HepG2 (cell line): ENCODE data around the gene LINGO3. TPM values are rescaled to one million over a fixed set of nuclear protein-coding genes. Genes with fewer than 3 reads are reported as not detected.
A peak's percentile ranks its signal among the peaks of the same experiment; 100 is the strongest.

Source experiments
- FOXA3 ChIP-seq: IDR thresholded peaks from 2 replicates; pipeline ENCODE4 v1.6.1; 2016; ENCODE audit warnings: missing genetic modification reagents, missing compliant biosample characterization
- KDM5B ChIP-seq: sonication (generic); formaldehyde crosslinking; IDR thresholded peaks from 2 replicates; pipeline ENCODE4 v1.4.0; 2020; ENCODE audit warnings: missing genetic modification reagents, mild to moderate bottlenecking, borderline replicate concordance
- LCORL ChIP-seq, 2 experiments: fragments of 450-650 bp in 1 of 2; sonication (generic) in 1 of 2; formaldehyde crosslinking in 1 of 2; IDR thresholded peaks; 2 replicates each; pipeline versions ENCODE4 v1.5.0 to v1.6.1; 2017 to 2020; ENCODE audit warnings: antibody characterized with exemption in 1 of 2, missing genetic modification reagents in 1 of 2
- LRRFIP1 ChIP-seq: sonication (generic); formaldehyde crosslinking; conservative IDR thresholded peaks from 2 replicates; pipeline ENCODE4 v1.4.0; 2020; ENCODE audit warnings: missing genetic modification reagents
- MIER3 ChIP-seq: IDR thresholded peaks from 2 replicates; pipeline ENCODE4 v1.6.1; 2016; ENCODE audit warnings: missing compliant biosample characterization, borderline replicate concordance
- PAXIP1 ChIP-seq: sonication (generic); formaldehyde crosslinking; conservative IDR thresholded peaks from 2 replicates; pipeline ENCODE4 v1.4.0; 2020; ENCODE audit warnings: mild to moderate bottlenecking, missing genetic modification reagents, moderate library complexity
- SMAD3 ChIP-seq: sonication (generic); formaldehyde crosslinking; IDR thresholded peaks from 2 replicates; pipeline ENCODE4 v1.4.0; 2020; ENCODE audit warnings: missing genetic modification reagents
- SPEN ChIP-seq: sonication (generic); formaldehyde crosslinking; IDR thresholded peaks from 2 replicates; pipeline ENCODE4 v1.5.1; 2020; ENCODE audit warnings: low read depth, mild to moderate bottlenecking, missing genetic modification reagents
- ZNF329 ChIP-seq: sonication (generic); formaldehyde crosslinking; IDR thresholded peaks from 2 replicates; pipeline ENCODE4 v1.9.0; 2021; ENCODE audit warnings: low read depth, mild to moderate bottlenecking, missing genetic modification reagents
- ZNF343 ChIP-seq: sonication (generic); formaldehyde crosslinking; IDR thresholded peaks from 2 replicates; pipeline ENCODE4 v1.4.0; 2020; ENCODE audit warnings: mild to moderate bottlenecking, missing genetic modification reagents
- ZNF609 ChIP-seq: sonication (generic); formaldehyde crosslinking; IDR thresholded peaks from 2 replicates; pipeline ENCODE4 v1.4.0; 2020; ENCODE audit warnings: mild to moderate bottlenecking, missing genetic modification reagents, borderline replicate concordance
- ZNF703 ChIP-seq: sonication (generic); formaldehyde crosslinking; IDR thresholded peaks from 2 replicates; pipeline ENCODE4 v1.5.1; 2020; ENCODE audit warnings: missing genetic modification reagents, mild to moderate bottlenecking, moderate library complexity, borderline replicate concordance
- ZSCAN30 ChIP-seq: sonication (generic); formaldehyde crosslinking; IDR thresholded peaks from 2 replicates; pipeline ENCODE4 v1.5.0; 2020; ENCODE audit warnings: mild to moderate bottlenecking, missing genetic modification reagents
- ZXDC ChIP-seq: sonication (generic); formaldehyde crosslinking; IDR thresholded peaks from 2 replicates; pipeline ENCODE4 v1.5.0; 2020; ENCODE audit warnings: mild to moderate bottlenecking, missing genetic modification reagents
- polyA plus RNA-seq, 8 experiments: library from polyadenylated mRNA; depleted of rRNA in 3 of 8; stranded (reverse) in 7 of 8; unstranded in 1 of 8; fragments of >200 nt; fragmentation: Illumina TruSeq in 4 of 8; extraction: Trizol in 4 of 8; gene quantifications; 2 replicates each; pipeline versions ENCODE4 v1.2.1 to v1.2.3, GENCODE V29; 2011 to 2016; ENCODE audit warnings: low read depth in 4 of 8, missing spikeins in 1 of 8, mixed read lengths in 1 of 8; ENCODE audit not compliant: insufficient read depth in 1 of 8
- total RNA-seq, 5 experiments: library from RNA; depleted of rRNA; stranded (reverse); fragments of >200 nt; fragmentation: Illumina TruSeq; extraction: Trizol; gene quantifications; 2 replicates each; pipeline ENCODE4 v1.2.3, GENCODE V29; 2016; ENCODE audit warnings: low read depth in 1 of 5

LINGO3 gene
- total and polyA plus RNA-seq, 2 of the 13 experiments (the other 11 are each of a cell fraction or from before 2014, with no cell fraction given): not detected

GRCh38 chr19:2273356-2274184 lies 34.4 kb downstream of the LINGO3 start (continued):
- TF ChIP-seq ZNF609 (CRISPR knock-in tag) (peak; percentile 44; the same call in 1 of the 2 replicates), SPEN (CRISPR knock-in tag) (peak; percentile 64), FOXA3 (peak; percentile 49), ZNF329 (CRISPR knock-in tag) (no peak), KDM5B (CRISPR knock-in tag) (peak; percentile 84), ZNF703 (CRISPR knock-in tag) (no peak), ZXDC (CRISPR knock-in tag) (0 out of 2 replicates have a peak, but pooled peaks have one; percentile 51), MIER3 (CRISPR knock-in tag) (peak; percentile 57; the same call in 1 of the 2 replicates), PAXIP1 (CRISPR knock-in tag) (peak; percentile 31), SMAD3 (CRISPR knock-in tag) (peak; percentile 38; the same call in 1 of the 2 replicates), ZSCAN30 (CRISPR knock-in tag) (no peak), LRRFIP1 (no peak), LCORL (IDR thresholded peaks at IDR 0.05) (no peak), LCORL (CRISPR knock-in tag; IDR thresholded peaks at IDR 0.05) (peak; percentile 85), ZNF343 (CRISPR knock-in tag) (no peak)
